Ishikawa (cell line): ENCODE data around the gene MTERF4.

Experiments used
- CEBPB ChIP-seq: IDR thresholded peaks from 2 replicates; pipeline ENCODE4 v1.6.1; 2012
- CREB1 ChIP-seq: IDR thresholded peaks from 2 replicates; pipeline ENCODE4 v1.6.1; 2012; ENCODE audit warnings: low read depth
- EGR1 ChIP-seq: IDR thresholded peaks from 2 replicates; pipeline ENCODE4 v1.6.1; 2012
- EP300 ChIP-seq: IDR thresholded peaks from 2 replicates; pipeline ENCODE4 v1.6.1; 2012; ENCODE audit warnings: borderline replicate concordance
- FOXM1 ChIP-seq: IDR thresholded peaks from 2 replicates; pipeline ENCODE4 v1.6.1; 2012; ENCODE audit warnings: low read depth, borderline replicate concordance
- NFIC ChIP-seq: IDR thresholded peaks from 2 replicates; pipeline ENCODE4 v1.6.1; 2012
- RAD21 ChIP-seq: IDR thresholded peaks from 2 replicates; pipeline ENCODE4 v1.6.1; 2012; ENCODE audit warnings: low read depth
- TAF1 ChIP-seq: IDR thresholded peaks from 2 replicates; pipeline ENCODE4 v1.6.1; 2012; ENCODE audit warnings: low read depth, mild to moderate bottlenecking
- TCF12 ChIP-seq: IDR thresholded peaks from 2 replicates; pipeline ENCODE4 v1.6.1; 2012; ENCODE audit warnings: low read depth
- TEAD4 ChIP-seq: IDR thresholded peaks from 2 replicates; pipeline ENCODE4 v1.6.1; 2012
- YY1 ChIP-seq: IDR thresholded peaks from 2 replicates; pipeline ENCODE4 v1.6.1; 2012; ENCODE audit warnings: low read depth
- ZBTB7A ChIP-seq: IDR thresholded peaks from 2 replicates; pipeline ENCODE4 v1.6.1; 2012; ENCODE audit warnings: low read depth
- TF ChIP-seq, protein P1 (sequence below): IDR thresholded peaks from 2 replicates; pipeline ENCODE4 v1.6.1; 2012
- TF ChIP-seq, protein P2 (sequence below): IDR thresholded peaks from 2 replicates; pipeline ENCODE4 v1.6.1; 2012; ENCODE audit warnings: low read depth, mild to moderate bottlenecking
- TF ChIP-seq, protein P3 (sequence below): IDR thresholded peaks from 2 replicates; pipeline ENCODE4 v1.6.1; 2012

Gene MTERF4

DNA sequence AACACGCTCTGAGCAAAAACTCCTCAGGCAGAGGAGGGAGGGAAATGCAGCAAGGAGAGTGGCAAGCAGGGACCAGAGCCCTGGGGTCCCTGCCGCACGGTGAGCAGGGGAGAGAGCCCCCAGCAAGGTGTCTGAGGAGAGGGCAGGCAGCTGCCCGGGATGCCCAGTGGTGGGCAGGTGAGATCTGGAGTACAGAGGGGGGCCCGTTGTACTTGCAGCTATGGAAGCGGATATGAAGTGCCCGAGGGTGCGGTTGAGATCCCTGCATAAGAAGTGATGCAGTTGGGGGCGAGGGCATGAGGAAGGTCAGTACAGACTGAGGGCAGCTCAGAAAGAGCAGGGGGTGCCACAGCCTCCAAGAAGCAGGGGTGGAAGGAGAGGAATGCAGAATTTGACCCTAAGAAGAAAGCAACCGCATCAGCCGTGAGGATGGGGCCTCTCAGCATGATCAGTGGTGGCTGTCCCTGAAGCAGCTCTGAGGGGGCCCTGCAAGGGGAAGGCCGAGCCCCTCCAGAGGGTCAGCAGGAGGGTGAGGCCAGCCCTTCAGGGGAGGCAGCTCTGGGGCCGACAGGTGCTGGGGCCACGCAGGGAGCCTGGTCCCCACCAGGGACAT, 29.4 kb downstream of the MTERF4 start:
- TF ChIP-seq RAD21 (no peak), CEBPB (no peak), EGR1 (no peak), ZBTB7A (no peak), NFIC (no peak)
- TF ChIP-seq, protein P1, sequence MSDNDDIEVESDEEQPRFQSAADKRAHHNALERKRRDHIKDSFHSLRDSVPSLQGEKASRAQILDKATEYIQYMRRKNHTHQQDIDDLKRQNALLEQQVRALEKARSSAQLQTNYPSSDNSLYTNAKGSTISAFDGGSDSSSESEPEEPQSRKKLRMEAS, result no peak
- TF ChIP-seq, protein P2, sequence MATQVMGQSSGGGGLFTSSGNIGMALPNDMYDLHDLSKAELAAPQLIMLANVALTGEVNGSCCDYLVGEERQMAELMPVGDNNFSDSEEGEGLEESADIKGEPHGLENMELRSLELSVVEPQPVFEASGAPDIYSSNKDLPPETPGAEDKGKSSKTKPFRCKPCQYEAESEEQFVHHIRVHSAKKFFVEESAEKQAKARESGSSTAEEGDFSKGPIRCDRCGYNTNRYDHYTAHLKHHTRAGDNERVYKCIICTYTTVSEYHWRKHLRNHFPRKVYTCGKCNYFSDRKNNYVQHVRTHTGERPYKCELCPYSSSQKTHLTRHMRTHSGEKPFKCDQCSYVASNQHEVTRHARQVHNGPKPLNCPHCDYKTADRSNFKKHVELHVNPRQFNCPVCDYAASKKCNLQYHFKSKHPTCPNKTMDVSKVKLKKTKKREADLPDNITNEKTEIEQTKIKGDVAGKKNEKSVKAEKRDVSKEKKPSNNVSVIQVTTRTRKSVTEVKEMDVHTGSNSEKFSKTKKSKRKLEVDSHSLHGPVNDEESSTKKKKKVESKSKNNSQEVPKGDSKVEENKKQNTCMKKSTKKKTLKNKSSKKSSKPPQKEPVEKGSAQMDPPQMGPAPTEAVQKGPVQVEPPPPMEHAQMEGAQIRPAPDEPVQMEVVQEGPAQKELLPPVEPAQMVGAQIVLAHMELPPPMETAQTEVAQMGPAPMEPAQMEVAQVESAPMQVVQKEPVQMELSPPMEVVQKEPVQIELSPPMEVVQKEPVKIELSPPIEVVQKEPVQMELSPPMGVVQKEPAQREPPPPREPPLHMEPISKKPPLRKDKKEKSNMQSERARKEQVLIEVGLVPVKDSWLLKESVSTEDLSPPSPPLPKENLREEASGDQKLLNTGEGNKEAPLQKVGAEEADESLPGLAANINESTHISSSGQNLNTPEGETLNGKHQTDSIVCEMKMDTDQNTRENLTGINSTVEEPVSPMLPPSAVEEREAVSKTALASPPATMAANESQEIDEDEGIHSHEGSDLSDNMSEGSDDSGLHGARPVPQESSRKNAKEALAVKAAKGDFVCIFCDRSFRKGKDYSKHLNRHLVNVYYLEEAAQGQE, result no peak

DNA sequence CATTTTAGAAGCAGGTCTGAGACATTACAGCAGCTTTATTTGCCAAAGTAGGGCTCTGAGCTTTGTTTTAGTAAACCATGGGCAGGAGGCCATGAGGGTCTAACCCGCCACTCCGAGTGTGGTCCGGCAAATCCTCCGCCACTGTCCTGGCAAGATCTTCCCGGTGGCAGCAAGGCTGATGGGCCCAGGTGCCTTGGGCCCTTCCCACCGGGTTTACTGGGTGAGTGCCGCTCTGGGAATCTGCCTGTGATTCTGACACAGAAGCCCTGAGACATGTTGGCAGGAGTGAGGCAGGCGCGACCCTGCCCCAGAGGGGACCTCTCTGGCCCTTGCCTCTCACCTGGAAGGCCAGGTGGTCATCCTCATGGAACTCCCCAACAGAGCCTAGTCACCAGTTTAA, 29.9 kb downstream of the MTERF4 start:
- TF ChIP-seq FOXM1 (no peak), TAF1 (no peak), RAD21 (no peak), YY1 (no peak), EP300 (no peak), TEAD4 (no peak), TCF12 (no peak), NFIC (no peak)
- TF ChIP-seq, protein P2, result no peak
- TF ChIP-seq, protein P1, result no peak

DNA sequence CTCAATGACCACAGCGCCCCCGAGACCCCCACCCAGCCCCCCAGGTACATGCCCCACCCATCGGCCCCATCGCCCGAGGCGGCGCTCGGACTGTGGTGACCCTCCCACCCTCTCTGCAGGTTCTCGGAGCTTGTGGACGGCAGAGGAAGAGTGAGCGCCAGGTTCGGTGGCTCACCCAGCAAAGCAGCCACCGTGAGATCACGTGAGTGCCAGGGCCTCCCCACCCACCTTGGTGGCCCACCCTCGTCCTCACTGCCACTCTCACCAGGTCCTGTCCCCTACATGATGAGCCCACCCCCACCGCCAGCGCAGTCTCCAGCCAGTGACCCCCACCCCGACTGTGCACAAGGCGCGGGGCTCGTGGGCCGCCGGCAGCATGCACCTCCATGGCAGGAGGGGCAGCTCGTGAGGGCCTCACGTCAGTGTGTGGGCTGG, 30.4 kb downstream of the MTERF4 start:
- TF ChIP-seq, protein P3, sequence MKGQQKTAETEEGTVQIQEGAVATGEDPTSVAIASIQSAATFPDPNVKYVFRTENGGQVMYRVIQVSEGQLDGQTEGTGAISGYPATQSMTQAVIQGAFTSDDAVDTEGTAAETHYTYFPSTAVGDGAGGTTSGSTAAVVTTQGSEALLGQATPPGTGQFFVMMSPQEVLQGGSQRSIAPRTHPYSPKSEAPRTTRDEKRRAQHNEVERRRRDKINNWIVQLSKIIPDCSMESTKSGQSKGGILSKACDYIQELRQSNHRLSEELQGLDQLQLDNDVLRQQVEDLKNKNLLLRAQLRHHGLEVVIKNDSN, result no peak
- TF ChIP-seq EGR1 (no peak), RAD21 (no peak), YY1 (no peak), CREB1 (no peak), EP300 (no peak), TAF1 (no peak)

DNA sequence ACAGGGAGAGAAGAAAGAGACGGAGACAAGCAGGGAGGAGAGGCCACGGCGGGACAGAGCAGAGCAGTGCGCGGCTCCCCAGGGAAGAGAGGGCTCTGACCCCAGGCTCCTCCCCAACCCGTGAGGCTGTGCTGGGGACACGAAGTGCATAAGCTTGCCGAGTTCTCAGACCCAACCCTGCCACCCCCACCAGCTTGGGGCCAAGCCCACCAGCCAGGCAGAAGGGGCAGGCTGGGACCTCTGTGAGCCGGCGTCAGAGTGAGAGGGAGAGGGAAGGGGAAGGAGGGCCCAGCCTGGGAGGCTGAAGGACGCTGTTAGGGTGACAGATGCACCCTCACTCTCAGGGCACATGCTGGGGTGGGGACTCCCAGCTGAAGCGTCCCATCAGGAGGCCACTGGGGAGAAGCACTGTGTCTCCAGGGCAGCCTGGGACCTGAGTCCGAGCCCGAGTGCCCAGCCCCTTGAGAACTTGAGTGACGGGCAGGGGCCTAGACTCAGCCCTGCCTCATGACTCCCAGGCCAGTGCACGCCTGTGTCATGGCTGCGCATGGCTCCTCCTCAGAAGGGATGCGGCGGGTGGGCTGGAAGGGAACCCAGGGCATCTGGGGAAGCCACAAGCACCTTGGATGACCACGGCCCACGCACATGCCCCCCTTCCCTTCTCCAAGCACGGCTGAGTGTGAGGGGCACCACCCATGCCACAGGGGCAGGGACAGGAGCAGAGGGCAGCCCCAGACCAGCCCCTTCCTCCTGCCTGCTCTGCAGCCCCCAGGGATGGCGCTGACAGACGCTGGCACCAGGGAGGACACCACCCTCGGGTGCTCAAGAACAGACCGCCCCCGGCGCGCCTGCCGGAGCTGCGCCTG, 31.0 kb downstream of the MTERF4 start:
- no peak for TF ChIP-seq TCF12
- no peak for TF ChIP-seq ZBTB7A
- no peak for TF ChIP-seq NFIC
- TF ChIP-seq YY1, result no peak
- TF ChIP-seq, protein P3, result no peak
- no peak for TF ChIP-seq TAF1
- no peak for TF ChIP-seq EGR1
- TF ChIP-seq, protein P1, result no peak
- no peak for TF ChIP-seq FOXM1
- TF ChIP-seq EP300, result no peak
- TF ChIP-seq RAD21, result no peak

DNA sequence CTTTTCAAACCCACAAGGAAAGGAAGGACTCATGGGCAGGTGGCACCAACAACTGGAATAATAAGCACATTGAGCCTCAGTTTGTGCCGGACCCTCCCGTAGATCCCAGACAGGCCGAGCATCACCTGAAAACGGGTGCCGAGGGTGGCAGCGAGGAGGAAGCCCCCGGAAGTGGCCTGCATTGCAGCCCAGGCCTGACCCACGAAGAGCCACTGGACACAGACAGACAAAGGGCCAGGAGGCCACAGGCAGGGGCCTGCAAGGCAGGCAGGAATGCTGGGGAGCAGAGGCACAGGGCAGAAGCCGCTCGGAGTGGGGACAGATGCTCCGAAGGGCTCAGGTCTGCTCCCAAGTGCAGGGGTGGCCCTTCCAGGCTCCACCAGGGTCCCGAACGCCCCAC, 31.7 kb downstream of the MTERF4 start:
- TF ChIP-seq NFIC, result no peak
- no peak for TF ChIP-seq FOXM1
- TF ChIP-seq EP300, result no peak
- TF ChIP-seq, protein P3, result no peak
- TF ChIP-seq, protein P1, result no peak
- no peak for TF ChIP-seq CREB1
- TF ChIP-seq CEBPB, result no peak
- no peak for TF ChIP-seq TCF12
- TF ChIP-seq RAD21, result no peak
